H1 (cell line): ENCODE measurements around the gene SLC46A3. TPM values are rescaled to one million over a fixed set of nuclear protein-coding genes. Genes with fewer than 3 reads are reported as not detected.

Experiments used
- CTCF ChIA-PET: fragments of 300-600 bp; sonication (Branson Sonifier 250); formaldehyde crosslinking; loops from one replicate; lab custom pipeline; 2021; ENCODE audit not compliant: partially characterized antibody; lab: Charles Lee
- POLR2A ChIA-PET: fragments of 300-600 bp; sonication (Branson Sonifier 250); formaldehyde crosslinking; loops from one replicate; lab custom pipeline; 2021; ENCODE audit warnings: inconsistent platforms; ENCODE audit not compliant: partially characterized antibody; lab: Charles Lee
- DNase-seq, 2 experiments: peaks; one replicate each; pipeline versions ENCODE4 v3.0.0 to v3.0.0-alpha.2; 2010 to 2022; ENCODE audit warnings: low spot score in 2 of 2, low read depth in 1 of 2, mixed read lengths in 1 of 2
- FAIRE-seq: peaks from 2 replicates; lab custom pipeline; 2011; peaks lifted over from hg19 to GRCh38; lab: Jason Lieb, UNC
- H2AFZ ChIP-seq: 2 replicates; pipeline ENCODE4 v1.8.1; 2012; ENCODE audit warnings: low read length, inconsistent platforms
- H2AK5ac ChIP-seq: 2 replicates; pipeline ENCODE4 v1.6.1; 2013; ENCODE audit warnings: low read depth, low read length
- H2BK120ac ChIP-seq: replicated peaks from 2 replicates; pipeline ENCODE3; 2013; ENCODE audit warnings: low read depth, low read length, inconsistent platforms
- H2BK12ac ChIP-seq: 2 replicates; pipeline ENCODE4 v1.6.1; 2013; ENCODE audit warnings: low read depth, low read length
- H2BK15ac ChIP-seq: 2 replicates; pipeline ENCODE4 v1.6.1; 2013; ENCODE audit warnings: low read length
- H2BK20ac ChIP-seq: 2 replicates; pipeline ENCODE4 v1.6.1; 2013; ENCODE audit warnings: low read length
- H2BK5ac ChIP-seq: 2 replicates; pipeline ENCODE4 v1.6.1; 2013; ENCODE audit warnings: low read depth, low read length
- H3K14ac ChIP-seq: 2 replicates; pipeline ENCODE4 v1.6.1; 2013; ENCODE audit warnings: inconsistent platforms; ENCODE audit not compliant: insufficient read length
- H3K18ac ChIP-seq: 2 replicates; pipeline ENCODE4 v1.6.1; 2013; ENCODE audit warnings: low read length; ENCODE audit errors: extremely low read depth
- H3K23ac ChIP-seq: 2 replicates; pipeline ENCODE4 v1.6.1; 2013; ENCODE audit warnings: inconsistent platforms; ENCODE audit not compliant: insufficient read length
- H3K23me2 ChIP-seq: 2 replicates; pipeline ENCODE4 v1.6.1; 2013; ENCODE audit warnings: low read depth, low read length
- H3K27ac ChIP-seq: 2 replicates; pipeline ENCODE4 v1.6.1; 2011; ENCODE audit warnings: low read depth, low read length, inconsistent platforms
- H3K27me3 ChIP-seq, 4 experiments: replicated peaks in 1 of 4; 1 replicate in 1 of 4; 2 replicates in 3 of 4; pipeline versions ENCODE4 v1.6.1 to v1.8.1; 2011 to 2013; ENCODE audit warnings: low read length in 3 of 4, mild to moderate bottlenecking in 3 of 4, inconsistent platforms in 2 of 4, mixed read lengths in 2 of 4, moderate library complexity in 1 of 4; ENCODE audit not compliant: control insufficient read depth in 3 of 4, insufficient read depth in 3 of 4; ENCODE audit errors: extremely low read depth in 1 of 4
- H3K36me3 ChIP-seq, 4 experiments: 2 replicates each; pipeline versions ENCODE4 v1.6.1 to v1.8.1; 2011 to 2013; ENCODE audit warnings: mild to moderate bottlenecking in 4 of 4, low read length in 3 of 4, moderate library complexity in 2 of 4, control low read depth in 1 of 4, inconsistent platforms in 1 of 4; ENCODE audit not compliant: insufficient read depth in 4 of 4, control insufficient read depth in 2 of 4
- H3K4ac ChIP-seq: replicated peaks from 2 replicates; pipeline ENCODE3; 2013; ENCODE audit warnings: low read length, low read depth, mixed read lengths, inconsistent platforms; ENCODE audit not compliant: insufficient read length
- H3K4me1 ChIP-seq, 4 experiments: replicated peaks in 1 of 4; 1 replicate in 1 of 4; 2 replicates in 3 of 4; pipeline versions ENCODE4 v1.6.1 to v1.8.1; 2011 to 2013; ENCODE audit warnings: low read length in 3 of 4, inconsistent platforms in 2 of 4, mixed read lengths in 1 of 4; ENCODE audit not compliant: insufficient read depth in 4 of 4, control insufficient read depth in 3 of 4
- H3K4me2 ChIP-seq, 2 experiments: 2 replicates each; pipeline versions ENCODE4 v1.6.1 to v1.8.1; 2011 to 2013; ENCODE audit warnings: low read depth in 2 of 2, low read length in 2 of 2, control low read depth in 1 of 2, inconsistent platforms in 1 of 2, mild to moderate bottlenecking in 1 of 2; ENCODE audit not compliant: insufficient read depth in 1 of 2
- H3K4me3 ChIP-seq, 4 experiments: fragments of 200-600, 300-600 bp in 1 of 4; sonication (generic), shearing (Covaris generic), sonication (Bioruptor Twin) in 1 of 4; 2 replicates each; pipeline versions ENCODE4 v1.5.1 to v1.8.1; 2011 to 2016; ENCODE audit warnings: low read length in 4 of 4, low read depth in 3 of 4, control low read depth in 2 of 4, inconsistent platforms in 2 of 4, mild to moderate bottlenecking in 2 of 4, mixed read lengths in 1 of 4, moderate library complexity in 1 of 4; ENCODE audit not compliant: insufficient read depth in 2 of 4; ENCODE audit errors: extremely low read depth in 1 of 4
- H3K56ac ChIP-seq: replicated peaks from 2 replicates; pipeline ENCODE3; 2013; ENCODE audit warnings: low read depth, mild to moderate bottlenecking, mixed read lengths, low read length, inconsistent platforms; ENCODE audit not compliant: insufficient read length
- H3K79me1 ChIP-seq: 2 replicates; pipeline ENCODE4 v1.6.1; 2013; ENCODE audit warnings: low read depth, low read length, control low read depth
- H3K79me2 ChIP-seq, 2 experiments: 2 replicates each; pipeline versions ENCODE4 v1.6.1 to v1.8.1; 2012 to 2013; ENCODE audit warnings: low read length in 2 of 2, mild to moderate bottlenecking in 2 of 2, inconsistent platforms in 1 of 2; ENCODE audit not compliant: insufficient read depth in 2 of 2, control insufficient read depth in 1 of 2
- H3K9ac ChIP-seq, 4 experiments: replicated peaks in 1 of 4; 1 replicate in 1 of 4; 2 replicates in 3 of 4; pipeline versions ENCODE4 v1.6.1 to v1.8.1; 2011 to 2013; ENCODE audit warnings: low read depth in 3 of 4, low read length in 3 of 4, control low read depth in 2 of 4, mild to moderate bottlenecking in 2 of 4, moderate library complexity in 2 of 4, inconsistent platforms in 1 of 4; ENCODE audit errors: extremely low read depth in 1 of 4
- H3K9me3 ChIP-seq, 2 experiments: 2 replicates each; pipeline versions ENCODE4 v1.6.1 to v1.8.1; 2012 to 2013; ENCODE audit warnings: mild to moderate bottlenecking in 2 of 2, moderate library complexity in 2 of 2, control low read depth in 1 of 2, inconsistent platforms in 1 of 2, low read depth in 1 of 2, low read length in 1 of 2, mixed read lengths in 1 of 2; ENCODE audit not compliant: insufficient read depth in 2 of 2
- H4K20me1 ChIP-seq, 2 experiments: replicated peaks in 1 of 2; 2 replicates each; pipeline versions ENCODE3 to v1.8.1; 2011 to 2013; ENCODE audit warnings: inconsistent platforms in 2 of 2, low read length in 2 of 2, mild to moderate bottlenecking in 1 of 2; ENCODE audit not compliant: insufficient read depth in 2 of 2, control insufficient read depth in 1 of 2
- H4K5ac ChIP-seq: 2 replicates; pipeline ENCODE4 v1.6.1; 2013; ENCODE audit warnings: low read length, low read depth, mixed read lengths, inconsistent platforms; ENCODE audit not compliant: insufficient read length
- H4K8ac ChIP-seq: 2 replicates; pipeline ENCODE4 v1.8.0; 2013; ENCODE audit warnings: mild to moderate bottlenecking, moderate library complexity, low read length, inconsistent platforms; ENCODE audit not compliant: insufficient read depth; ENCODE audit errors: extremely low read depth
- H4K91ac ChIP-seq: replicated peaks from 2 replicates; pipeline ENCODE3; 2013; ENCODE audit warnings: low read length, mixed read lengths, inconsistent platforms; ENCODE audit not compliant: insufficient read length
- BACH1 ChIP-seq: IDR thresholded peaks from 2 replicates; pipeline ENCODE4 v1.6.1; 2012; ENCODE audit warnings: low read length, improper control_type of control experiment
- CHD2 ChIP-seq: IDR thresholded peaks from 2 replicates; pipeline ENCODE4 v1.6.1; 2012; ENCODE audit warnings: low read length, improper control_type of control experiment
- CTBP2 ChIP-seq: IDR thresholded peaks from 2 replicates; pipeline ENCODE4 v1.7.0; 2011; ENCODE audit warnings: borderline replicate concordance, mild to moderate bottlenecking, moderate library complexity, mixed read lengths, low read length; ENCODE audit not compliant: insufficient read depth, insufficient read length
- HDAC2 ChIP-seq, 2 experiments: fragments of 300-600 bp in 1 of 2; sonication (generic) in 1 of 2; IDR thresholded peaks; 2 replicates each; pipeline ENCODE4 v1.6.1; 2011 to 2012; ENCODE audit warnings: low read depth in 2 of 2, low read length in 2 of 2, mild to moderate bottlenecking in 2 of 2, moderate library complexity in 2 of 2, borderline replicate concordance in 1 of 2, inconsistent platforms in 1 of 2
- KDM1A ChIP-seq: fragments of 200-600, 300-600 bp; sonication (generic); IDR thresholded peaks from 2 replicates; pipeline ENCODE4 v1.7.1; 2016; ENCODE audit warnings: mild to moderate bottlenecking, low read length, borderline replicate concordance
- RAD21 ChIP-seq, 2 experiments: IDR thresholded peaks in 1 of 2; conservative IDR thresholded peaks in 1 of 2; 2 replicates each; pipeline ENCODE4 v1.6.1; 2011; ENCODE audit warnings: low read depth in 2 of 2, low read length in 2 of 2, improper control_type of control experiment in 1 of 2, inconsistent platforms in 1 of 2, mild to moderate bottlenecking in 1 of 2, moderate library complexity in 1 of 2
- RFX5 ChIP-seq: IDR thresholded peaks from 2 replicates; pipeline ENCODE4 v1.6.1; 2011; ENCODE audit warnings: low read depth, low read length, improper control_type of control experiment, borderline replicate concordance
- SIRT6 ChIP-seq: IDR thresholded peaks from one replicate; pipeline ENCODE4 v1.7.1; 2012; ENCODE audit warnings: low read length, inconsistent platforms
- TAF7 ChIP-seq: optimal IDR thresholded peaks from 2 replicates; pipeline ENCODE3; 2011; ENCODE audit warnings: low read depth, mild to moderate bottlenecking, inconsistent platforms, low read length, moderate library complexity, borderline replicate concordance
- ZNF274 ChIP-seq: IDR thresholded peaks from 2 replicates; pipeline ENCODE4 v1.7.0; 2012; ENCODE audit warnings: low read length, borderline replicate concordance; ENCODE audit errors: extremely low read depth
- whole genome bisulfite sequencing, 2 experiments: shearing (Covaris generic) in 1 of 2; methylation state at CpG; one replicate each; pipeline versions ENCODE4 v1.1.6 to v1.1.7; 2013 to 2015; ENCODE audit warnings: low lambda C conversion rate in 2 of 2, mixed read lengths in 2 of 2, inconsistent platforms in 1 of 2, low coverage in 1 of 2, missing lambda C conversion rate in 1 of 2; ENCODE audit not compliant: insufficient replicate concordance in 2 of 2, insufficient coverage in 1 of 2, insufficient read length in 1 of 2; ENCODE audit errors: extremely low coverage in 1 of 2, missing lambda C conversion rate in 1 of 2; 5-methylcytosine and 5-hydroxymethylcytosine counted together
- polyA plus RNA-seq, 7 experiments: library from polyadenylated mRNA; depleted of rRNA in 3 of 7; stranded (reverse) in 5 of 7; unstranded in 2 of 7; fragments of >200 nt in 5 of 7; fragments of 200-250 nt in 2 of 7; gene quantifications; 1 replicate in 5 of 7; 2 replicates in 1 of 7; 4 replicates in 1 of 7; pipeline versions ENCODE4 v1.2.1 to v1.2.3, GENCODE V29; 2011 to 2013; ENCODE audit warnings: missing spikeins in 2 of 7, mixed read lengths in 2 of 7
- total RNA-seq: library from RNA; stranded (reverse); fragmentation: NEBNext Ultra II Directional; extraction: Animal tissue kit (Norgen Biotek cat#: 25700); gene quantifications from 2 replicates; pipeline ENCODE4 v1.2.1, GENCODE V29; 2021
- TF ChIP-seq, protein P1 (sequence below), 3 experiments: IDR thresholded peaks; 1 replicate in 2 of 3; 2 replicates in 1 of 3; pipeline versions ENCODE4 v1.5.1 to v1.6.1; 2011; ENCODE audit warnings: low read length in 3 of 3, mild to moderate bottlenecking in 3 of 3, inconsistent platforms in 2 of 3, low read depth in 1 of 3, moderate library complexity in 1 of 3; ENCODE audit not compliant: insufficient read depth in 1 of 3; ENCODE audit errors: control extremely low read depth in 1 of 3

Gene SLC46A3
- total and polyA plus RNA-seq, 2 of the 8 experiments (the other 6 are each of a cell fraction or from before 2014, with no cell fraction given), result 0.39 to 0.67 TPM

GRCh38 chr13:28728642-28729041 lies 9.9 kb upstream of the SLC46A3 start:
- Histone ChIP-seq H3K79me2 (no peaks in the 10 kb centered on the region), H2AFZ (peak overlapping the region; percentile 77; the same call in 1 of the 2 replicates), H3K9me3 (no peaks in the 10 kb centered on the region), H4K20me1 (no peaks in the 10 kb centered on the region), H3K23me2 (no peaks in the 10 kb centered on the region), H3K4me3 (no peak overlapping the region), H4K91ac (no peak overlapping the region), H3K9ac (no peak overlapping the region), H3K4me1 (no peaks in the 10 kb centered on the region), H3K23ac (no peak overlapping the region), H3K79me1 (no peaks in the 10 kb centered on the region), H2BK15ac (no peak overlapping the region), H4K8ac (no peak overlapping the region), H3K4me2 (no peak overlapping the region), H2AK5ac (no peak overlapping the region), H3K36me3 (no peaks in the 10 kb centered on the region), H4K5ac (no peak overlapping the region), H2BK5ac (no peak overlapping the region), H2BK12ac (no peak overlapping the region), H3K27ac (no peak overlapping the region), H3K27me3 (no peaks in the 10 kb centered on the region), H2BK20ac (no peak overlapping the region), H2BK120ac (no peak overlapping the region), H3K4ac (no peak overlapping the region), H3K14ac (no peak overlapping the region), H3K56ac (no peak overlapping the region), H3K18ac (no peak overlapping the region)
- whole genome bisulfite sequencing, 2 experiments, result 93% methylated on average over 2 of the region's 2 CpGs; no CpG with 5 or more reads in 1 of the 2 experiments
- FAIRE-seq, result no peak
- POLR2A ChIA-PET, result no interaction called here
- CTCF ChIA-PET, result interaction anchor here (1.0 to 1.4 kb wide), 3 partner anchors 26 to 48 kb away, joined by 3 to 4 read pairs (median 4); no protein-coding TSS in a partner anchor
- no peak for DNase-seq
- TF ChIP-seq, protein P1, sequence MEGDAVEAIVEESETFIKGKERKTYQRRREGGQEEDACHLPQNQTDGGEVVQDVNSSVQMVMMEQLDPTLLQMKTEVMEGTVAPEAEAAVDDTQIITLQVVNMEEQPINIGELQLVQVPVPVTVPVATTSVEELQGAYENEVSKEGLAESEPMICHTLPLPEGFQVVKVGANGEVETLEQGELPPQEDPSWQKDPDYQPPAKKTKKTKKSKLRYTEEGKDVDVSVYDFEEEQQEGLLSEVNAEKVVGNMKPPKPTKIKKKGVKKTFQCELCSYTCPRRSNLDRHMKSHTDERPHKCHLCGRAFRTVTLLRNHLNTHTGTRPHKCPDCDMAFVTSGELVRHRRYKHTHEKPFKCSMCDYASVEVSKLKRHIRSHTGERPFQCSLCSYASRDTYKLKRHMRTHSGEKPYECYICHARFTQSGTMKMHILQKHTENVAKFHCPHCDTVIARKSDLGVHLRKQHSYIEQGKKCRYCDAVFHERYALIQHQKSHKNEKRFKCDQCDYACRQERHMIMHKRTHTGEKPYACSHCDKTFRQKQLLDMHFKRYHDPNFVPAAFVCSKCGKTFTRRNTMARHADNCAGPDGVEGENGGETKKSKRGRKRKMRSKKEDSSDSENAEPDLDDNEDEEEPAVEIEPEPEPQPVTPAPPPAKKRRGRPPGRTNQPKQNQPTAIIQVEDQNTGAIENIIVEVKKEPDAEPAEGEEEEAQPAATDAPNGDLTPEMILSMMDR (IDR thresholded peaks at IDR 0.05; ENCODE audit: control extremely low read depth in 1 of 3, insufficient read depth in 1 of 3, low read depth in 1 of 3, low read length in 3 of 3), result no peak
- TF ChIP-seq RAD21 (IDR thresholded peaks at IDR 0.05 in 1 of 2, conservative IDR thresholded peaks at IDR 0.05 in 1 of 2; ENCODE audit: low read depth in 2 of 2, low read length in 2 of 2), result no peak
- TF ChIP-seq BACH1, result no peak
- TF ChIP-seq HDAC2 (IDR thresholded peaks at IDR 0.05; ENCODE audit: borderline replicate concordance in 1 of 2, low read depth in 2 of 2, low read length in 2 of 2), result no peak
- TF ChIP-seq TAF7, result no peak
- no peak for TF ChIP-seq CHD2
- no peak for TF ChIP-seq CTBP2
- TF ChIP-seq ZNF274, result no peak
- TF ChIP-seq KDM1A, result no peak
- TF ChIP-seq RFX5, result no peak
- TF ChIP-seq SIRT6, result no peak
